GM12878 (cell line): ENCODE results near the gene STK32A. TPM values are rescaled to one million over a fixed set of nuclear protein-coding genes. Genes with fewer than 3 reads are reported as not detected.
"Not testable (repeated sequence)": the region's sequence is repeated elsewhere in the genome, so short reads cannot be mapped to it uniquely, and the experiment has no call there.

Experiments
- ATAC-seq: fragments of 200-7000 bp; cut with Tn5 transposase; 3 replicates; pipeline ENCODE4 v1.9.1; 2020; ENCODE audit warnings: mild to moderate bottlenecking, moderate library complexity
- BruUV-seq: library from RNA; stranded (reverse); fragments of 400-500 nt; replicated peaks from 2 replicates; lab custom pipeline; 2021; lab: Mats Ljungman, UMichigan
- CTCF ChIA-PET: fragments of 300-600 bp; sonication (Branson Sonifier 250); formaldehyde crosslinking; extraction: SDS; loops from one replicate; lab custom pipeline; 2021; ENCODE audit warnings: inconsistent platforms; lab: Yijun Ruan, JAX
- POLR2A ChIA-PET: fragments of 350-600 bp; formaldehyde crosslinking; extraction: SDS; loops from one replicate; lab custom pipeline; 2021; ENCODE audit warnings: inconsistent platforms; lab: Charles Lee
- RAD21 ChIA-PET: fragments of 300-600 bp; sonication (Branson Sonifier 250); formaldehyde crosslinking; loops from one replicate; lab custom pipeline; 2023; ENCODE audit warnings: antibody characterized with exemption; ENCODE audit not compliant: unreplicated experiment; lab: Charles Lee
- SMC1A ChIA-PET: fragments of 300-600 bp; sonication (Branson Sonifier 250); formaldehyde crosslinking; loops from one replicate; lab custom pipeline; 2023; ENCODE audit not compliant: unreplicated experiment, uncharacterized antibody; lab: Charles Lee
- DNase-seq: peaks from one replicate; pipeline ENCODE4 v3.0.0-alpha.2; 2011; ENCODE audit warnings: low read depth, low spot score
- FAIRE-seq: peaks from 3 replicates; lab custom pipeline; 2011; peaks lifted over from hg19 to GRCh38; lab: Jason Lieb, UNC
- H2AFZ ChIP-seq: 2 replicates; pipeline ENCODE4 v1.6.0; 2011; ENCODE audit warnings: low read depth, low read length, control low read depth; ENCODE audit not compliant: control insufficient read depth
- H3K27ac ChIP-seq: 2 replicates; pipeline ENCODE4 v1.5.1; 2011; ENCODE audit warnings: control low read depth; ENCODE audit not compliant: control insufficient read depth, insufficient read depth
- H3K27me3 ChIP-seq, 2 experiments: replicated peaks in 1 of 2; 2 replicates each; pipeline versions ENCODE4 v1.6.0 to v1.6.1; 2011; ENCODE audit warnings: low read length in 1 of 2; ENCODE audit not compliant: control insufficient read depth in 2 of 2, insufficient read depth in 2 of 2
- H3K36me3 ChIP-seq, 2 experiments: 2 replicates each; pipeline ENCODE4 v1.5.1; 2011; ENCODE audit warnings: low read length in 1 of 2; ENCODE audit not compliant: control insufficient read depth in 2 of 2, insufficient read depth in 2 of 2
- H3K4me1 ChIP-seq: 2 replicates; pipeline ENCODE4 v1.6.1; 2011; ENCODE audit warnings: mild to moderate bottlenecking, low read length, moderate library complexity, mixed read lengths; ENCODE audit not compliant: control insufficient read depth, insufficient read depth
- H3K4me2 ChIP-seq: 2 replicates; pipeline ENCODE4 v1.6.0; 2011; ENCODE audit warnings: control low read depth; ENCODE audit not compliant: control insufficient read depth, insufficient read depth
- H3K4me3 ChIP-seq: fragments of 200-600 bp; sonication (generic); 2 replicates; pipeline ENCODE4 v1.5.1; 2016
- H3K79me2 ChIP-seq: 2 replicates; pipeline ENCODE4 v1.6.0; 2011; ENCODE audit warnings: low read length; ENCODE audit not compliant: control insufficient read depth, insufficient read depth
- H3K9ac ChIP-seq: 2 replicates; pipeline ENCODE4 v1.8.0; 2011; ENCODE audit warnings: low read length, control low read depth, mixed read lengths; ENCODE audit not compliant: control insufficient read depth, insufficient read depth
- H3K9me3 ChIP-seq: replicated peaks from 3 replicates; pipeline ENCODE4 v1.5.1; 2011; ENCODE audit warnings: mild to moderate bottlenecking, low read length; ENCODE audit not compliant: control insufficient read depth, insufficient read depth
- H4K20me1 ChIP-seq: 2 replicates; pipeline ENCODE4 v1.6.0; 2011; ENCODE audit not compliant: control insufficient read depth, insufficient read depth
- ATF2 ChIP-seq: IDR thresholded peaks from 2 replicates; pipeline ENCODE4 v1.6.1; 2012; ENCODE audit warnings: low read length, inconsistent platforms
- CTCF ChIP-seq, 3 experiments: IDR thresholded peaks in 2 of 3; conservative IDR thresholded peaks in 1 of 3; 2 replicates each; pipeline ENCODE4 v1.5.1; 2011; ENCODE audit warnings: low read depth in 3 of 3, low read length in 3 of 3, mild to moderate bottlenecking in 3 of 3, control low read depth in 2 of 3, moderate library complexity in 2 of 3, inconsistent platforms in 1 of 3, mixed read lengths in 1 of 3; ENCODE audit not compliant: control insufficient read depth in 2 of 3, insufficient read depth in 1 of 3; ENCODE audit errors: extremely low read depth in 1 of 3
- E4F1 ChIP-seq: fragments of 450-650 bp; IDR thresholded peaks from 2 replicates; pipeline ENCODE4 v1.6.1; 2018; ENCODE audit warnings: borderline replicate concordance, mild to moderate bottlenecking; ENCODE audit not compliant: partially characterized antibody
- FOXK2 ChIP-seq: fragments of 450-650 bp; IDR thresholded peaks from 2 replicates; pipeline ENCODE4 v1.6.1; 2017; ENCODE audit warnings: mild to moderate bottlenecking, moderate library complexity
- RFX5 ChIP-seq: IDR thresholded peaks from 2 replicates; pipeline ENCODE4 v1.6.1; 2011; ENCODE audit warnings: low read depth, low read length, improper control_type of control experiment
- SMAD1 ChIP-seq: fragments of 450-650 bp; IDR thresholded peaks from 2 replicates; pipeline ENCODE4 v1.6.1; 2018; ENCODE audit warnings: mild to moderate bottlenecking, low read depth; ENCODE audit not compliant: partially characterized antibody
- ZBED1 ChIP-seq: IDR thresholded peaks from 2 replicates; pipeline ENCODE4 v1.6.1; 2016; ENCODE audit warnings: borderline replicate concordance
- WGBS: methylation state at CpG from one replicate; pipeline ENCODE4 v1.1.6; 2016; ENCODE audit warnings: low lambda C conversion rate; ENCODE audit not compliant: insufficient replicate concordance, insufficient coverage; ENCODE audit errors: missing lambda C conversion rate; 5-methylcytosine and 5-hydroxymethylcytosine counted together
- in situ Hi-C: fragments of 300-500 bp; cut with MboI; formaldehyde crosslinking; loops from 9 replicates; pipeline ENCODE4 v1.14.3; 2018; ENCODE audit warnings: mixed read lengths
- intact Hi-C: fragments of 100-400 bp; cut with micrococcal nuclease; formaldehyde crosslinking; loops from one replicate; pipeline ENCODE4 v1.14.2; 2022; ENCODE audit not compliant: unreplicated experiment
- polyA plus RNA-seq, 11 experiments: library from polyadenylated mRNA; depleted of rRNA in 4 of 11; unstranded in 6 of 11; stranded (reverse) in 5 of 11; fragments of >200 nt; fragmentation: Nextera tagmentation in 4 of 11; fragmentation: Illumina TruSeq in 1 of 11; extraction: Ambion mirVana in 4 of 11; extraction: Trizol in 1 of 11; gene quantifications; 1 replicate in 1 of 11; 2 replicates in 10 of 11; pipeline versions ENCODE4 v1.2.1 to v1.2.3, GENCODE V29; 2011 to 2016; ENCODE audit warnings: inconsistent platforms in 2 of 11, missing spikeins in 2 of 11, low read depth in 1 of 11
- total RNA-seq, 4 experiments: library from RNA; depleted of rRNA in 3 of 4; stranded (reverse); fragments of >200 nt in 3 of 4; fragmentation: Illumina TruSeq in 1 of 4; extraction: Trizol in 1 of 4; gene quantifications; 2 replicates each; pipeline versions ENCODE4 v1.2.1 to v1.2.3, GENCODE V29; 2013 to 2021

The STK32A gene
- total and polyA plus RNA-seq, 10 of the 15 experiments (the other 5 are each of a cell fraction or from before 2014, with no cell fraction given) = under 0.01 to 0.10 TPM; not detected in 8

- H3K9ac ChIP-seq, H3K4me2 ChIP-seq, FAIRE-seq, SMC1A ChIA-PET, H3K9me3 ChIP-seq, ATAC-seq, H3K27me3 ChIP-seq, H2AFZ ChIP-seq, H4K20me1 ChIP-seq, H3K27ac ChIP-seq, BruUV-seq, POLR2A ChIA-PET, H3K4me1 ChIP-seq, DNase-seq, H3K4me3 ChIP-seq, H3K79me2 ChIP-seq, H3K36me3 ChIP-seq, RAD21 ChIA-PET, in situ Hi-C loops: not testable (repeated sequence)
- intact Hi-C loops = loop anchor here (10.0 kb wide), 1 partner anchor 273 kb away; no protein-coding TSS in a partner anchor
- WGBS = 34% methylated on average over 6 of the region's 6 CpGs
- CTCF ChIA-PET = interaction anchor here (1.0 to 4.0 kb wide), 3 partner anchors 25 to 268 kb away, joined by 5 to 34 read pairs (median 27); no protein-coding TSS in a partner anchor
Observed at GRCh38 chr5:147367381-147367780, 132.6 kb downstream of the STK32A start.

GRCh38 chr5:147369742-147370374, 135.0 kb downstream of the STK32A start:
- Histone ChIP-seq H2AFZ (no peak overlapping the region), H3K9me3 (no peaks in the 10 kb centered on the region), H3K27ac (no peak overlapping the region), H3K36me3 (no peaks in the 10 kb centered on the region), H3K4me1 (no peaks in the 10 kb centered on the region), H3K79me2 (no peaks in the 10 kb centered on the region), H4K20me1 (no peaks in the 10 kb centered on the region), H3K4me3 (no peak overlapping the region), H3K9ac (no peak overlapping the region), H3K4me2 (no peak overlapping the region), H3K27me3 (no peaks in the 10 kb centered on the region; a peak in 1 of 4 replicates)
- CTCF ChIA-PET = interaction anchor here (0.9 to 4.0 kb wide), 24 partner anchors 11 to 716 kb away, joined by 3 to 61 read pairs (median 4); no protein-coding TSS in a partner anchor
- SMC1A ChIA-PET = interaction anchor here (0.8 to 2.5 kb wide), 22 partner anchors 10 to 837 kb away, joined by 3 to 27 read pairs (median 4); no protein-coding TSS in a partner anchor
- 0% methylated on average over 2 of the region's 2 CpGs for WGBS
- intact Hi-C loops = loop anchor here (2.0 to 10.0 kb wide), 2 partner anchors 145 to 275 kb away; no protein-coding TSS in a partner anchor
- BruUV-seq = no TSS peak
- in situ Hi-C loops = no loop called here
- POLR2A ChIA-PET = no interaction called here
- RAD21 ChIA-PET = interaction anchor here (0.7 to 2.6 kb wide), 25 partner anchors 8 to 271 kb away, joined by 3 to 33 read pairs (median 3); no protein-coding TSS in a partner anchor
- FAIRE-seq (no peak), ATAC-seq (peak; percentile 53; the same call in 2 of the 3 replicates), DNase-seq (no peak)
- TF ChIP-seq ZBED1 = no peak
- no peak for TF ChIP-seq ATF2
- no peak for TF ChIP-seq RFX5
- TF ChIP-seq SMAD1 = no peak
- TF ChIP-seq CTCF (IDR thresholded peaks at IDR 0.05 in 2 of 3, conservative IDR thresholded peaks at IDR 0.05 in 1 of 3; ENCODE audit: control insufficient read depth in 2 of 3, extremely low read depth in 1 of 3, insufficient read depth in 1 of 3, low read depth in 3 of 3, low read length in 3 of 3) = peak; percentile 12 to 49 (median 19); a peak in 2 of 6 replicates
- no peak for TF ChIP-seq E4F1
- TF ChIP-seq FOXK2 = no peak
